ENCODE data around the gene COX17. TPM values are rescaled to one million over a fixed set of nuclear protein-coding genes. Genes with fewer than 3 reads are reported as not detected.

Gene COX17
- total and polyA plus RNA-seq, 2 of the 13 experiments (the other 11 are each of a cell fraction or from before 2014, with no cell fraction given): 41.4 to 51.0 TPM

GRCh38 chr3:119663885-119664284 is 13.3 kb downstream of the COX17 start:
- Histone ChIP-seq H3K36me3 (replicated peaks in 1 of 2; ENCODE audit: control insufficient read depth in 1 of 2, insufficient read depth in 2 of 2, low read length in 2 of 2) (no peaks in the 10 kb centered on the region), H2AFZ (ENCODE audit: low read length) (no peak overlapping the region), H3K9ac (ENCODE audit: insufficient read depth, low read depth, low read length) (no peak overlapping the region), H3K27ac (ENCODE audit: extremely low read length, insufficient read depth, low read length) (no peak overlapping the region), H3K27me3 (ENCODE audit: control insufficient read depth in 1 of 2, insufficient read depth in 2 of 2, low read length in 2 of 2) (no peaks in the 10 kb centered on the region), H3K9me3 (ENCODE audit: low read length) (no peaks in the 10 kb centered on the region), H3K79me2 (ENCODE audit: insufficient read depth, low read length) (no peaks in the 10 kb centered on the region), H3K4me2 (ENCODE audit: low read depth, low read length) (no peak overlapping the region), H4K20me1 (ENCODE audit: insufficient read depth, low read length) (no peaks in the 10 kb centered on the region), H3K4me1 (ENCODE audit: insufficient read depth, low read length) (no peaks in the 10 kb centered on the region), H3K4me3 (replicated peaks in 1 of 3; ENCODE audit: insufficient read depth in 1 of 3, low read depth in 2 of 3, low read length in 3 of 3) (no peak overlapping the region)
- 97% methylated on average over 2 of the region's 2 CpGs for WGBS (ENCODE audit: low lambda C conversion rate)
- TF ChIP-seq DNMT1 (CRISPR knock-in tag; IDR thresholded peaks at IDR 0.05) (no peak), FOXO1 (CRISPR knock-in tag; IDR thresholded peaks at IDR 0.05) (no peak), MIXL1 (CRISPR knock-in tag; IDR thresholded peaks at IDR 0.05) (no peak), ZNF564 (CRISPR knock-in tag; IDR thresholded peaks at IDR 0.05) (no peak), EP300 (IDR thresholded peaks at IDR 0.05; ENCODE audit: low read depth in 2 of 2, low read length in 2 of 2) (no peak), EP300 (CRISPR knock-in tag; IDR thresholded peaks at IDR 0.05; ENCODE audit: borderline replicate concordance) (no peak), TGIF2 (CRISPR knock-in tag; IDR thresholded peaks at IDR 0.05) (no peak), ZSCAN9 (CRISPR knock-in tag; IDR thresholded peaks at IDR 0.05; ENCODE audit: borderline replicate concordance) (no peak), BORCS8-MEF2B (CRISPR knock-in tag; IDR thresholded peaks at IDR 0.05) (no peak), BCL6 (CRISPR knock-in tag; IDR thresholded peaks at IDR 0.05) (no peak), ZNF512 (CRISPR knock-in tag; IDR thresholded peaks at IDR 0.05) (no peak), ZNF709 (CRISPR knock-in tag; IDR thresholded peaks at IDR 0.05) (no peak), ZNF670 (CRISPR knock-in tag; IDR thresholded peaks at IDR 0.05; ENCODE audit: borderline replicate concordance) (no peak)
- CTCF ChIA-PET (ENCODE audit: low intra/inter-chr PET ratio, low total read pairs): no interaction called here
- POLR2A ChIA-PET: no interaction called here
- no peak for FAIRE-seq
- no TSS peak for BruUV-seq (replicated peaks)
- no peak for ATAC-seq
- intact Hi-C loops (cut with micrococcal nuclease; ENCODE audit: unreplicated experiment): no loop called here
- DNase-seq (ENCODE audit: low spot score): no peak
- in situ Hi-C loops (cut with HindIII; ENCODE audit: extremely low pct_ligation_motif_present, low pct_unique_long_range_greater_than_20kb): no loop called here
